Activated T-helper 2 cell treated with anti-CD3 and anti-CD28 coated beads, Interferon-gamma antibody, Interleukin-2, Interleukin-4, amounts not matched to agents 10 μg/mL and 5 μg/mL and 100 μg/mL, durations not matched to agents 14 hours and 24 hours and 36 hours (primary cell): ENCODE measurements around the gene MOB3A. TPM values are rescaled to one million over a fixed set of nuclear protein-coding genes. Genes with fewer than 3 reads are reported as not detected.

Source experiments
- DNase-seq: peaks from one replicate; pipeline ENCODE4 v3.0.0; 2021; ENCODE audit warnings: low spot score
- H3K27ac Mint-ChIP-seq: one replicate; pipeline ENCODE4 v1.8.0; 2021; ENCODE audit warnings: mixed read lengths
- H3K27me3 Mint-ChIP-seq: one replicate; pipeline ENCODE4 v1.8.0; 2021; ENCODE audit warnings: low read depth, mixed read lengths
- H3K36me3 Mint-ChIP-seq: one replicate; pipeline ENCODE4 v1.8.0; 2021; ENCODE audit warnings: low read depth, mixed read lengths
- H3K4me1 Mint-ChIP-seq: one replicate; pipeline ENCODE4 v1.8.0; 2021; ENCODE audit warnings: low read depth, mixed read lengths
- H3K4me3 Mint-ChIP-seq: one replicate; pipeline ENCODE4 v1.8.0; 2021; ENCODE audit warnings: low read depth, mild to moderate bottlenecking, moderate library complexity, mixed read lengths
- H3K9me3 Mint-ChIP-seq: one replicate; pipeline ENCODE4 v1.8.0; 2021; ENCODE audit warnings: mixed read lengths
- intact Hi-C: fragments of 100-400 bp; cut with micrococcal nuclease; formaldehyde crosslinking; loops from one replicate; pipeline ENCODE4 v1.15.1; 2023
- total RNA-seq: library from RNA; stranded (reverse); gene quantifications from 2 replicates; pipeline ENCODE4 v1.2.3, GENCODE V29; 2022

The MOB3A gene
- total RNA-seq, 1 donor from 2014 or later: 175 TPM

GRCh38 chr19:2079865-2080301, 16.2 kb downstream of the MOB3A start:
- no peak for DNase-seq
- H3K4me3 Mint-ChIP-seq: peak overlapping the region; percentile 63
- peaks cover 87% of the 10 kb centered on the region for H3K36me3 Mint-ChIP-seq
- no peaks in the 10 kb centered on the region for H3K9me3 Mint-ChIP-seq
- peaks cover 25% of the 10 kb centered on the region for H3K4me1 Mint-ChIP-seq
- no peaks in the 10 kb centered on the region for H3K27me3 Mint-ChIP-seq
- peak overlapping the region; percentile 100 for H3K27ac Mint-ChIP-seq
- intact Hi-C loops: loop anchor here (5.0 kb wide), 1 partner anchor 203 kb away; no protein-coding TSS in a partner anchor

GRCh38 chr19:2079076-2079864, 16.9 kb downstream of the MOB3A start:
- intact Hi-C loops: no loop called here
- Mint-ChIP-seq H3K27ac (peak overlapping the region; percentile 100), H3K9me3 (no peaks in the 10 kb centered on the region), H3K27me3 (no peaks in the 10 kb centered on the region), H3K4me3 (peak overlapping the region; percentile 37), H3K36me3 (peaks cover 85% of the 10 kb centered on the region), H3K4me1 (peaks cover 26% of the 10 kb centered on the region)
- no peak for DNase-seq

GRCh38 chr19:2077833-2078619, 18.1 kb downstream of the MOB3A start:
- no peaks in the 10 kb centered on the region for H3K9me3 Mint-ChIP-seq
- peaks cover 81% of the 10 kb centered on the region for H3K36me3 Mint-ChIP-seq
- H3K27ac Mint-ChIP-seq: no peak overlapping the region

GRCh38 chr19:2077398-2077797, 18.7 kb downstream of the MOB3A start:
- H3K4me1 Mint-ChIP-seq: peaks cover 28% of the 10 kb centered on the region
- no peak overlapping the region for H3K4me3 Mint-ChIP-seq
- H3K27me3 Mint-ChIP-seq: no peaks in the 10 kb centered on the region
- no peak for DNase-seq
- intact Hi-C loops: no loop called here
- H3K9me3 Mint-ChIP-seq: no peaks in the 10 kb centered on the region
- H3K36me3 Mint-ChIP-seq: peaks cover 81% of the 10 kb centered on the region
- no peak overlapping the region for H3K27ac Mint-ChIP-seq

More at GRCh38 chr19:2077833-2078619, 18.1 kb downstream of the MOB3A start:
- H3K4me3 Mint-ChIP-seq: no peak overlapping the region
- H3K27me3 Mint-ChIP-seq: no peaks in the 10 kb centered on the region
- intact Hi-C loops: no loop called here
- no peak for DNase-seq
- H3K4me1 Mint-ChIP-seq: peaks cover 28% of the 10 kb centered on the region

GRCh38 chr19:2076526-2076944, 19.6 kb downstream of the MOB3A start:
- H3K27ac Mint-ChIP-seq: no peak overlapping the region
- H3K9me3 Mint-ChIP-seq: no peaks in the 10 kb centered on the region

GRCh38 chr19:2072757-2073551, 23.2 kb downstream of the MOB3A start:
- Mint-ChIP-seq H3K36me3 (peaks cover 70% of the 10 kb centered on the region), H3K4me3 (peak overlapping the region; percentile 2)

More at GRCh38 chr19:2076526-2076944, 19.6 kb downstream of the MOB3A start:
- no peak overlapping the region for H3K4me3 Mint-ChIP-seq
- intact Hi-C loops: no loop called here
- no peak for DNase-seq
- peaks cover 23% of the 10 kb centered on the region for H3K4me1 Mint-ChIP-seq
- H3K27me3 Mint-ChIP-seq: no peaks in the 10 kb centered on the region
- peaks cover 79% of the 10 kb centered on the region for H3K36me3 Mint-ChIP-seq

GRCh38 chr19:2070986-2071673, 25.0 kb downstream of the MOB3A start:
- H3K4me3 Mint-ChIP-seq: no peak overlapping the region
- no peak for DNase-seq
- peaks cover 14% of the 10 kb centered on the region for H3K4me1 Mint-ChIP-seq
- intact Hi-C loops: loop anchor here (1.0 kb wide), 1 partner anchor 52 kb away; no protein-coding TSS in a partner anchor
- no peaks in the 10 kb centered on the region for H3K9me3 Mint-ChIP-seq
- peak overlapping the region; percentile 69 for H3K27ac Mint-ChIP-seq
- no peaks in the 10 kb centered on the region for H3K27me3 Mint-ChIP-seq
- peaks cover 54% of the 10 kb centered on the region for H3K36me3 Mint-ChIP-seq

More at GRCh38 chr19:2072757-2073551, 23.2 kb downstream of the MOB3A start:
- no peak for DNase-seq
- Mint-ChIP-seq H3K9me3 (no peaks in the 10 kb centered on the region), H3K4me1 (peaks cover 14% of the 10 kb centered on the region), H3K27me3 (no peaks in the 10 kb centered on the region), H3K27ac (peak overlapping the region; percentile 22)
- intact Hi-C loops: no loop called here

GRCh38 chr19:2070436-2070827, 25.7 kb downstream of the MOB3A start:
- H3K36me3 Mint-ChIP-seq: peaks cover 50% of the 10 kb centered on the region
- peaks cover 14% of the 10 kb centered on the region for H3K4me1 Mint-ChIP-seq
- H3K9me3 Mint-ChIP-seq: no peaks in the 10 kb centered on the region
- no peak overlapping the region for H3K4me3 Mint-ChIP-seq
- intact Hi-C loops: loop anchor here (1.0 kb wide), 1 partner anchor 51 kb away; no protein-coding TSS in a partner anchor
- peak overlapping the region; percentile 55 for H3K27ac Mint-ChIP-seq
- DNase-seq: no peak
- no peaks in the 10 kb centered on the region for H3K27me3 Mint-ChIP-seq

- no peak for DNase-seq
- Mint-ChIP-seq H3K27ac (no peak overlapping the region), H3K36me3 (peaks cover 14% of the 10 kb centered on the region), H3K9me3 (no peaks in the 10 kb centered on the region), H3K4me1 (peaks cover 17% of the 10 kb centered on the region), H3K4me3 (no peak overlapping the region), H3K27me3 (no peaks in the 10 kb centered on the region)
- intact Hi-C loops: loop anchor here (5.0 kb wide), 1 partner anchor 32 kb away; the partner anchor contains the start of genes IZUMO4 and MOB3A
Measured at GRCh38 chr19:2064788-2065524, 31.2 kb downstream of the MOB3A start.

GRCh38 chr19:2064395-2064787, 31.7 kb downstream of the MOB3A start:
- Mint-ChIP-seq H3K4me1 (peaks cover 14% of the 10 kb centered on the region), H3K27ac (no peak overlapping the region), H3K4me3 (no peak overlapping the region), H3K9me3 (no peaks in the 10 kb centered on the region), H3K27me3 (no peaks in the 10 kb centered on the region), H3K36me3 (peaks cover 9% of the 10 kb centered on the region)
- intact Hi-C loops: loop anchor here (5.0 kb wide), 1 partner anchor 33 kb away; the partner anchor contains the start of genes IZUMO4 and MOB3A
- DNase-seq: no peak

GRCh38 chr19:2063824-2064223, 32.3 kb downstream of the MOB3A start:
- Mint-ChIP-seq H3K27me3 (no peaks in the 10 kb centered on the region), H3K4me3 (no peak overlapping the region), H3K36me3 (peaks cover 4% of the 10 kb centered on the region), H3K9me3 (no peaks in the 10 kb centered on the region), H3K4me1 (peaks cover 18% of the 10 kb centered on the region), H3K27ac (no peak overlapping the region)
- DNase-seq: no peak
- intact Hi-C loops: loop anchor here (5.0 kb wide), 1 partner anchor 33 kb away; the partner anchor contains the start of genes IZUMO4 and MOB3A
